NCI-H2171 treated with DMSO at 0.1 percent for 48 hours (cell line): ENCODE results near the gene PARD3.

Source experiments
- DNase-seq: peaks from one replicate; lab custom pipeline; 2025; lab: John Stamatoyannopoulos, UW

PARD3 gene

GRCh38 chr10:34207343-34207742 is 607.8 kb downstream of the PARD3 start:
- DNase-seq = no peak

- no peak for DNase-seq
Measured at GRCh38 chr10:34206935-34207268, 608.2 kb downstream of the PARD3 start.

GRCh38 chr10:34206078-34206934 is 608.8 kb downstream of the PARD3 start:
- DNase-seq = no peak

GRCh38 chr10:34205452-34205851 is 609.6 kb downstream of the PARD3 start:
- DNase-seq = no peak

GRCh38 chr10:34203966-34204630 is 611.0 kb downstream of the PARD3 start:
- DNase-seq = no peak

- DNase-seq = peak; percentile 68
Measured at GRCh38 chr10:34200355-34200901, 614.7 kb downstream of the PARD3 start.

GRCh38 chr10:34198953-34199352 is 616.1 kb downstream of the PARD3 start:
- DNase-seq = no peak

- no peak for DNase-seq
Measured at GRCh38 chr10:34196058-34196433, 619.0 kb downstream of the PARD3 start.

- no peak for DNase-seq
Measured at GRCh38 chr10:34195364-34196057, 619.6 kb downstream of the PARD3 start.

- DNase-seq = peak; percentile 53
Measured at GRCh38 chr10:34193931-34194626, 621.0 kb downstream of the PARD3 start.

GRCh38 chr10:34192646-34193045 is 622.5 kb downstream of the PARD3 start:
- no peak for DNase-seq

- no peak for DNase-seq
Measured at GRCh38 chr10:34191406-34191805, 623.7 kb downstream of the PARD3 start.

- no peak for DNase-seq
Measured at GRCh38 chr10:34190580-34190979, 624.5 kb downstream of the PARD3 start.

GRCh38 chr10:34189830-34190229 is 625.3 kb downstream of the PARD3 start:
- DNase-seq = no peak

- DNase-seq = no peak
Measured at GRCh38 chr10:34188221-34188620, 626.9 kb downstream of the PARD3 start.

- no peak for DNase-seq
Measured at GRCh38 chr10:34187201-34187600, 627.9 kb downstream of the PARD3 start.

GRCh38 chr10:34186745-34187144 is 628.4 kb downstream of the PARD3 start:
- no peak for DNase-seq

- no peak for DNase-seq
Measured at GRCh38 chr10:34185998-34186397, 629.1 kb downstream of the PARD3 start.

- no peak for DNase-seq
Measured at GRCh38 chr10:34184939-34185386, 630.1 kb downstream of the PARD3 start.

- DNase-seq = no peak
Measured at GRCh38 chr10:34184397-34184796, 630.7 kb downstream of the PARD3 start.

GRCh38 chr10:34183016-34183796 is 631.9 kb downstream of the PARD3 start:
- DNase-seq = no peak
